ENCODE data around the gene C5orf22. TPM values are rescaled to one million over a fixed set of nuclear protein-coding genes. Genes with fewer than 3 reads are reported as not detected.

Gene C5orf22
- total and polyA plus RNA-seq, 2 of the 13 experiments (the other 11 are each of a cell fraction or from before 2014, with no cell fraction given): 14.0 to 21.5 TPM

- 0 out of 2 replicates have a peak, but pooled peaks have one; percentile 7 for TF ChIP-seq ZBTB40 (IDR thresholded peaks at IDR 0.05)
- no peak for TF ChIP-seq ZBTB40 (CRISPR knock-in tag; IDR thresholded peaks at IDR 0.05)
- TF ChIP-seq HNF1A (IDR thresholded peaks at IDR 0.05; ENCODE audit: low read depth): no peak
- TF ChIP-seq HNF1A (CRISPR knock-in tag; IDR thresholded peaks at IDR 0.05; ENCODE audit: borderline replicate concordance): peak; percentile 36; the same call in 1 of the 2 replicates
- no peak for TF ChIP-seq PLSCR1 (CRISPR knock-in tag; IDR thresholded peaks at IDR 0.05; ENCODE audit: borderline replicate concordance)
- TF ChIP-seq NR0B2 (CRISPR knock-in tag; IDR thresholded peaks at IDR 0.05): no peak
- TF ChIP-seq TRIM24 (CRISPR knock-in tag; IDR thresholded peaks at IDR 0.05): no peak
- TF ChIP-seq MIER2 (CRISPR knock-in tag; IDR thresholded peaks at IDR 0.05): no peak; the same call in 1 of the 2 replicates
- TF ChIP-seq ZNF710 (CRISPR knock-in tag; IDR thresholded peaks at IDR 0.05; ENCODE audit: borderline replicate concordance): no peak
- TF ChIP-seq ZNF20 (CRISPR knock-in tag; IDR thresholded peaks at IDR 0.05): no peak
- TF ChIP-seq SP140L (CRISPR knock-in tag; IDR thresholded peaks at IDR 0.05; ENCODE audit: borderline replicate concordance): no peak
- no peak for TF ChIP-seq ZNF879 (CRISPR knock-in tag; IDR thresholded peaks at IDR 0.05)
Measured at GRCh38 chr5:31531888-31532547, at the start of gene C5orf22, which contains the start of gene DROSHA (continued).
